Endothelial cell (in vitro differentiated cells): ENCODE data around the gene CEP83. TPM values are rescaled to one million over a fixed set of nuclear protein-coding genes. Genes with fewer than 3 reads are reported as not detected.

Source experiments
- DNase-seq: peaks from one replicate; pipeline ENCODE4 v3.0.0; 2021; ENCODE audit warnings: low spot score
- H3K27ac Mint-ChIP-seq: one replicate; pipeline ENCODE4 v1.8.0; 2021; ENCODE audit warnings: mixed read lengths, inconsistent platforms; ENCODE audit not compliant: unreplicated experiment
- H3K27me3 Mint-ChIP-seq: one replicate; pipeline ENCODE4 v1.8.0; 2021; ENCODE audit warnings: mild to moderate bottlenecking, moderate library complexity, mixed read lengths, inconsistent platforms; ENCODE audit not compliant: unreplicated experiment
- H3K36me3 Mint-ChIP-seq: one replicate; pipeline ENCODE4 v1.8.0; 2021; ENCODE audit warnings: mild to moderate bottlenecking, low read depth, mixed read lengths, inconsistent platforms; ENCODE audit not compliant: unreplicated experiment
- H3K4me1 Mint-ChIP-seq: one replicate; pipeline ENCODE4 v1.8.0; 2021; ENCODE audit warnings: mild to moderate bottlenecking, mixed read lengths, inconsistent platforms; ENCODE audit not compliant: unreplicated experiment
- H3K4me3 Mint-ChIP-seq: one replicate; pipeline ENCODE4 v1.8.0; 2021; ENCODE audit warnings: mild to moderate bottlenecking, mixed read lengths, inconsistent platforms; ENCODE audit not compliant: unreplicated experiment
- H3K9me3 Mint-ChIP-seq: one replicate; pipeline ENCODE4 v1.8.0; 2021; ENCODE audit warnings: mixed read lengths, inconsistent platforms; ENCODE audit not compliant: unreplicated experiment
- CTCF ChIP-seq: fragments of 200-600 bp; sonication (generic); IDR thresholded peaks from one replicate; pipeline ENCODE4 v1.5.0; 2021; ENCODE audit warnings: antibody characterized with exemption; ENCODE audit not compliant: unreplicated experiment
- total RNA-seq: library from RNA; stranded (reverse); fragmentation: NEBNext Ultra II Directional; extraction: Animal tissue kit (Norgen Biotek cat#: 25700); gene quantifications from one replicate; pipeline ENCODE4 v1.2.1, GENCODE V29; 2021; ENCODE audit not compliant: unreplicated experiment

The CEP83 gene
- total RNA-seq, 1 donor from 2014 or later: 18.6 TPM

- Mint-ChIP-seq H3K27me3 (no peaks in the 10 kb centered on the region), H3K9me3 (no peaks in the 10 kb centered on the region), H3K4me3 (no peak overlapping the region), H3K36me3 (peaks cover 4% of the 10 kb centered on the region), H3K4me1 (peaks cover 12% of the 10 kb centered on the region), H3K27ac (no peak overlapping the region)
- no peak for TF ChIP-seq CTCF
- DNase-seq: no peak
These were observed 193.5 kb downstream of the CEP83 start for GRCh38 chr12:94265966-94266745.

GRCh38 chr12:94265539-94265938, 194.1 kb downstream of the CEP83 start:
- Mint-ChIP-seq H3K4me1 (peaks cover 12% of the 10 kb centered on the region), H3K27me3 (no peaks in the 10 kb centered on the region), H3K36me3 (peaks cover 4% of the 10 kb centered on the region), H3K4me3 (no peak overlapping the region), H3K27ac (no peak overlapping the region), H3K9me3 (no peaks in the 10 kb centered on the region)
- no peak for DNase-seq
- no peak for TF ChIP-seq CTCF

GRCh38 chr12:94264736-94265485, 194.8 kb downstream of the CEP83 start:
- DNase-seq: no peak
- Mint-ChIP-seq H3K27ac (no peak overlapping the region), H3K4me3 (no peak overlapping the region), H3K4me1 (peaks cover 12% of the 10 kb centered on the region), H3K27me3 (no peaks in the 10 kb centered on the region), H3K36me3 (peaks cover 4% of the 10 kb centered on the region), H3K9me3 (no peaks in the 10 kb centered on the region)
- no peak for TF ChIP-seq CTCF

GRCh38 chr12:94263905-94264561, 195.6 kb downstream of the CEP83 start:
- no peak overlapping the region for H3K27ac Mint-ChIP-seq
- no peak for DNase-seq
- TF ChIP-seq CTCF: no peak
- no peak overlapping the region for H3K4me3 Mint-ChIP-seq
- peaks cover 4% of the 10 kb centered on the region for H3K36me3 Mint-ChIP-seq
- peaks cover 12% of the 10 kb centered on the region for H3K4me1 Mint-ChIP-seq
- no peaks in the 10 kb centered on the region for H3K9me3 Mint-ChIP-seq
- H3K27me3 Mint-ChIP-seq: no peaks in the 10 kb centered on the region
